D721Med (cell line): ENCODE results near the gene ZBTB45.

ENCODE experiments used
- DNase-seq: peaks from one replicate; pipeline ENCODE4 v3.0.0; 2011; ENCODE audit warnings: low spot score; ENCODE audit not compliant: insufficient read length
- FAIRE-seq: peaks from 2 replicates; lab custom pipeline; 2011; peaks lifted over from hg19 to GRCh38; lab: Jason Lieb, UNC
- TF ChIP-seq, protein P1 (sequence below): IDR thresholded peaks from 2 replicates; pipeline ENCODE4 v1.5.1; 2012; ENCODE audit warnings: mild to moderate bottlenecking, control low read depth; ENCODE audit not compliant: insufficient read depth; ENCODE audit errors: missing control alignments

Gene ZBTB45

GRCh38 chr19:58557221-58558065 lies 37.8 kb upstream of the ZBTB45 start:
- TF ChIP-seq, protein P1, sequence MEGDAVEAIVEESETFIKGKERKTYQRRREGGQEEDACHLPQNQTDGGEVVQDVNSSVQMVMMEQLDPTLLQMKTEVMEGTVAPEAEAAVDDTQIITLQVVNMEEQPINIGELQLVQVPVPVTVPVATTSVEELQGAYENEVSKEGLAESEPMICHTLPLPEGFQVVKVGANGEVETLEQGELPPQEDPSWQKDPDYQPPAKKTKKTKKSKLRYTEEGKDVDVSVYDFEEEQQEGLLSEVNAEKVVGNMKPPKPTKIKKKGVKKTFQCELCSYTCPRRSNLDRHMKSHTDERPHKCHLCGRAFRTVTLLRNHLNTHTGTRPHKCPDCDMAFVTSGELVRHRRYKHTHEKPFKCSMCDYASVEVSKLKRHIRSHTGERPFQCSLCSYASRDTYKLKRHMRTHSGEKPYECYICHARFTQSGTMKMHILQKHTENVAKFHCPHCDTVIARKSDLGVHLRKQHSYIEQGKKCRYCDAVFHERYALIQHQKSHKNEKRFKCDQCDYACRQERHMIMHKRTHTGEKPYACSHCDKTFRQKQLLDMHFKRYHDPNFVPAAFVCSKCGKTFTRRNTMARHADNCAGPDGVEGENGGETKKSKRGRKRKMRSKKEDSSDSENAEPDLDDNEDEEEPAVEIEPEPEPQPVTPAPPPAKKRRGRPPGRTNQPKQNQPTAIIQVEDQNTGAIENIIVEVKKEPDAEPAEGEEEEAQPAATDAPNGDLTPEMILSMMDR, result no peak
- FAIRE-seq, result no peak
- DNase-seq, result no peak

GRCh38 chr19:58556622-58557220 lies 37.1 kb upstream of the ZBTB45 start:
- TF ChIP-seq, protein P1, result no peak
- FAIRE-seq (no peak), DNase-seq (no peak)

DNA sequence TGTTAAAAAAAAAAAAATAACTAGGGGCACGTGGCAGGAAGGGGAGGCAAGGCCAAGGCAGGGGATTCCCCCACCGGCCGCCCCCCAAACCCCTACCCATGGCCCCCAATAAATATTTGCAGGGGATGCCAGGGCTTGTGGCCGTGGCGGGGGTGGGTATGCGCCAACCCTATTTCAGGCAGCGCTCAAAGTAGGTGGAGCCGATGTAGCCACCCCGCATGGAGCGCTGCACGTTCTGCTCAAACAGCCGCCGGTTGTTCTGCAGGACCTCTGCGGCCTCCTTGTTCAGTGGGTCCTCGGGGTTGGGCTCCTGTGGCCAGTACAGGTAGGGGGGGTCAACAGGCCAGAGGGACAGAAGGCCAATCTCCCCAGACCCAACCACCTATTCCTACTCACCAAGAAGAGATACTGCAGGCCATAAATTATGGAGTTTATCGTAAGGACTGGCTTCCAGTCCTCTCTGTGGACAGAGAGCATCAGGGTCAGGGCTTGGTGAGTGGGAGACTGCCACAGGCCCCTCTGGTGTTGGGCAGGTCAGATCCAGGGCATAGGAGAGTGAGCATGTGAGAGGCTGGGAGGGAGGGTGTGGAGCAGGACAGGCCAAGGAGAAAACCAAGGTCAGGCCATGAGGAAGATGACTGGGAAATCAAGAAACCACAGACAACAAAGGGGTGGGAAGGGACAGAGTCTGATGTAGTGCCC lies 36.5 kb upstream of the ZBTB45 start:
- TF ChIP-seq, protein P1, result no peak
- FAIRE-seq (no peak), DNase-seq (no peak)

- FAIRE-seq, result no peak
- TF ChIP-seq, protein P1, result no peak
- DNase-seq, result no peak
Observed at GRCh38 chr19:58555369-58555885, 35.8 kb upstream of the ZBTB45 start.

GRCh38 chr19:58554494-58555368 lies 35.1 kb upstream of the ZBTB45 start, which contains the start of gene CHMP2A:
Gene CHMP2A, minus strand, starts transcription at chr19:58555105. Its CDS starts 893 bp downstream, at chr19:58554212.
- no peak for FAIRE-seq
- TF ChIP-seq, protein P1, result no peak
- peak; percentile 84 for DNase-seq

- TF ChIP-seq, protein P1, result no peak
- FAIRE-seq, result no peak
Observed at GRCh38 chr19:58553799-58554493, 34.3 kb upstream of the ZBTB45 start.

More at GRCh38 chr19:58553799-58554493, 34.3 kb upstream of the ZBTB45 start:
- no peak for DNase-seq
